Embryonic facial prominence (tissue), 1 donor: Measurements from ENCODE around the gene PEMT.

Experiments used
- DNase-seq: peaks from one replicate; pipeline ENCODE4 v3.0.0-alpha.2; 2016; ENCODE audit errors: extremely low spot score

The PEMT gene

DNA sequence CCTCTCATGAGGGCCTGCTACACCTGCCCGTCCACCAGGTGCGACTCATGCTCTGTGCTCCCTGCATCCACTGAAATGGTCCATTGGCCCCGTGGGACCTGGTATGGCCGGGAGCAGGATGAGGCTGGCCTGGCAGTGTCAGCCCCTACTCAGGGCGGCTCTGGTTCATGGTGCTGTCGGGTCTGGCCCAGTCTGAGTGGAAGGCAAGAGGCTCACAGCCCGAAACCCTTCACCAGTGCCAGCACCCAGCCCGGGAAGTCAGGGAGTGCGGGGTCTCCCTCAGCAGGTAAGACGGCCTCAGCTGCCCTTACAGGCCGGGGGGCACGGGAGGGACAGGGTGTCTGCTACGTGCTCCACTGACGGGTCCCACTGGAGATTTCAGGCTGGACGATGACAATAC, 54.8 kb downstream of the PEMT start:
- DNase-seq = no peak

DNA sequence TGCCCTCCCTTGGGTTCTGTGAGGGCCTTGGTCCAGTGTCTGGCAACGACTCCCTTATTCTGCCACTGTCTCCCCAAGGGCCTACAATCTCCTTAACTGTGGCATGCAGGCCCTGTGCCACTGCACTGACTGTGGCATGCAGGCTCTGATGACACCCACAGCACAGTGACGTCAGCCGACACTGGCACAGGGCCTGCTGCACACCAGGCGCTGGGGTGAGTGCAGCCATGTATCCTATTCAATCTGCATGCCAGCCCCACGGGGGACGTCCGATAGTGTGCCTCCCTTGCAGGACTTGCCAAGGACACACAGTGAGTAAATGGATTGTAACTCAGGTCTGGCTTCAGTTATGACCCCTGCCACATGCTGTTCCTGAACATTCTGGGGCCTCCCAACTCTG, 55.6 kb downstream of the PEMT start:
- no peak for DNase-seq

- DNase-seq = no peak
These were observed 57.5 kb downstream of the PEMT start for GRCh38 chr17:17533901-17534441.

DNA sequence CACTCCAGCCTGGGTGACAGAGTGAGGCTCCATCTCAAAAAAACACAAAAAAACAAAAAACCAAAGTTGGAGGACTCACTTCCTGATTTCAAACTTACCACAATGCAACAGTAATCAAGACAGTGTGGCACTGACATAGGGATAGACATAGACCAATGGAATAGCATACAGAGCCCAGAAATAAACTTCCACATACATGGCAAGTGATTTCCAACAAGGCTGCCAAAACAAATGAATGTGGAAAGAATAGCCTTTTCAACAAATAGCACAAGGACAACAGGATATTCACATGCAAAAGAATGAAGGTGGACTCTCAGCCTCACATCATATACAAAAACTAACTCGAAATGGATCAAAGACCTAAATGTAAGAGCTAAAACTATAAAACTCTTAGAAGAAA, 58.5 kb downstream of the PEMT start:
- DNase-seq = no peak

DNA sequence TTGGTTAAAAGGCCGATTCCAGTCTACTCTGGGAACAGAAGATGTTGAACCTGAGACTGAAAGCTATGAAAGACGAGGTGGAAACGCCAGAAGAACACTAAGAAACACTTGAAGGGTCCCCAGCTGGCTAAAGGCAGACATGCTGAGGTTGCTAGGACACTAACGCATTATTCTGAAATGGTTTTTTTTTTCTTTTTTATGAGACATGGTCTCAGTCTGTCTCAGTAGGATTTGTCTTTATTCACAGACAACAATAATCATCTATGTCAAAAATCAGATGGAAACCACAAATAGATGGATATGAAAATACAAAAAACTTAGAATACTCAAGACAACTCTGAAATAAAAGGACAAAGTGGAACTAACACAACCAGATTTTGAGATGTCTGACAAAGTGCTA, 60.4 kb downstream of the PEMT start:
- DNase-seq = no peak

DNA sequence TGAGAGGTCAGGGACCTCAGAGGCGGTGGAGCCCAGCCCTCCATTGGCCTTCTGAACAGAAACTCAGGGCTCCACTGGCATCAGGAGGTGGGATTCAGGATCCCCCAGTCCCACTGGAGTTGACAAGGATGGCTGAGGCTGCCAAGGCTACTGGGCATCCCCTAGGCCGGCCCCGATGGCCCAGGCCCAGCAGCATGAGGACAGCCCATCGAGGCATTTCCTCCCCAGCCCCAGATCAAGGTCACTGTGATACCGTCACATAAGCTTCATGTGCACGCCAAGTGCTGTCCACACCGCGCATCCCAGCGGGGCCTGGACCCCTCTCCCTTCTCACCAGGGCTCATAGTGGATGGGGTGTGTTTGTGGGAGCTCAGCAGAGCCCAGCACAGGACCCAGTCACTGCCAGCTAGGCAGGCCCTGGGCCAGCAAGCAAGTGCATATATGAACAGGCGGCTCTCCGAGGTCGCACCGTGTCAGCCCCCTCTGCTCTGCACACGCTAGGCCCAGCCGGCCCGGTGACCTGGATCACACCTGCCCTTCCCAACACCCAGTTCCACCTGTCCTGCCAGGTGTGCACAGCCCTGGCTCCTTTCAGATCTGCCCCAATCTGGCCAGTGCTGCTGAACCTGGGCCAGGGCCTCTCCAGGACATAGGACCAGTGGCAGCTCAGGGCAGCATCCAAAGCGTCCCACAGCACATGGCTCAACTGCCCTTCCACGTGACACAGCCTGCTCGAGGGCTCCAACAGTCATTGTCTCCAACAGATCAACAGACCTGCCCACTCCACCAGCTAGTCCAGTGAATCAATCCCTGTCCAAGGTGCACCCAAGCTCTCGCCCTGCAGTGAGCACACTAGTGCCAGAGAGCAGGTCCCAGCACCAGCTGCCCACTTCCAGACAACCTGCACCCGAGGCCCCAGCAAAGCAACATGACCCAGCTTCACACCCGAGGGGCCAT, 62.5 kb downstream of the PEMT start:
- no peak for DNase-seq

DNA sequence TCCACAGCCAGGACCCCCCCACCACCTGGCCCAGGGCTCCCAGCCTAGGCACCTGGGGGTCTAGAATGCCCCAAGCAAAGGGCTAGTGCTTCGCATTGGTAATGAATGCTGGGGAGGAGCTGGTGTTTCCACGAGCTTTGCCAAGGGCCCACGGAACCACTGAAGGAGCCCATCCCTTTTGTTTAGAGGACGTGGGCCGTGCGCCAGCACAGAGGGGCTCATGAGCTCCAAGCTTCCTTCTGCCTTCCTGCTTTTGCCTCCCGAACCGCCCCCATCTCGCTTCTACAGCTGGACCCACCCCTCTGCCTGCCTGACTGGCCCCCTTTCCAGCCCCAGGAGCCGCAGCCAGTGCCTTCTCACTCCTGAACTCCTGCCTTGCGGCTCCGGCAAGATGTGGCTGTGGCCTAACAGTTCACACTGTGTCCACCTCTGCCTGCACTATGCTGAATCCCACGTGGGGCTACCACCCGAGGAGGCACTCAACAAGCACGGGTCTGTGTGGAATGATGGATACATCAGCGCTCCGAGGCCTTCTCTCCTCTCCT, 63.5 kb downstream of the PEMT start:
- DNase-seq = no peak

DNA sequence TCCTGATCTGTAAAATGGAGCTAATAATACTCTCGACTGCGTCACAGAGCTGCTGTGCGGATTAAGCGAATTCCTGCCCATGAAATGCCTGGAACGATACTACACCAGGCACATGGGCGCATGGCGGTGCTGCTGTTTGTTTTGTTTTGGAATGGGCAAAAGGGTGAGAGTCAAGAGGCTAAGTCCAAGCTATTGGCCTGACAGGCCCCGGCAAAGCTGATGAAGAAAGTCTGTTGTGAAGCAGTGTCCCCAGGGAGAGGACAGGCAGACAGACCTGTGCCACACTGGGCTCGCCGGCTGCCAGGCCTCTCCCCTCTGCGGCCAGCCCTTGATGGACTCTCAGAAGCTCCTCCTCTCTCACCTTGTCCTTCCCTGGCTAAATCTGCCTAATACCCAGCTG, 64.0 kb downstream of the PEMT start:
- DNase-seq = no peak

DNA sequence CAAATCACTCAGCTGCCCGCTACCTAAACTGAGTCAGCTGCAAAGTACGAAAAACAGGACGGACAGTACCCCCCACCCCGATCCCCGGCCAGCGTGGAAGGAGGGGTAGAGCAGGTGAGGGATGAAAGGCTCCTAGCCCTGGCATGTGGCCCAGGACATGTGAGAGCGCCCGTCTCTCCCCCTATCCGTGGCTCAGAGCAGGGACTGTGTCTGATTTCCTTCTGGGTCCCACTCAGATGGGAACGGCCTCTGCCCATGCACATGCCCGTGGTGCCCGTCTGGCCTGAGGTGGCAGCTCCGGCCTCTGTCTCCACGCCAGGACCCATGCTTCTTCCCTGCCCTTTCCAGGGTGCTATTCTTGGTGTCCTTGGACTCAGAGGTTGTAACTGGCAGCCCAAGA, 65.1 kb downstream of the PEMT start:
- DNase-seq = no peak

DNA sequence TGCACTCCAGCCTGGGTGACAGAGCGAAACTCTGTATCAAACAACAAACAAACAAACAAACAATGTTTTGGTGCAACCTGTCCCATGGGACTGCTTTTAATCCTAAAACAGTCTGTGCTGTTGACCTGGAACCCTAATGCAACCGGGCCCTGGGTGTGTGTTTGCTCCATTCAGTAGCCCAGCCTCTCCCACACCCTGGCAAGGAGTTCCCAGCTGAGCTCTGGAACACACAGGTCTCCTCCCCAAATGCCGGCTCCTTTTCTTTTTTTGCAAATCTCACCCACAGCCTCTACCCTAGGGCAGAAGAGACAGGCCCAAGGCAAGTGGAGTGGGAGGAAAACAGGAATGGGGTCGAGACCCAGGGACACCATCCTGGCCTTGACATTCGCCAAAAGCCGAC, 65.6 kb downstream of the PEMT start:
- no peak for DNase-seq

GRCh38 chr17:17525311-17525710, 66.2 kb downstream of the PEMT start:
- no peak for DNase-seq

- DNase-seq = no peak
These were observed 67.6 kb downstream of the PEMT start for GRCh38 chr17:17523731-17524490.

DNA sequence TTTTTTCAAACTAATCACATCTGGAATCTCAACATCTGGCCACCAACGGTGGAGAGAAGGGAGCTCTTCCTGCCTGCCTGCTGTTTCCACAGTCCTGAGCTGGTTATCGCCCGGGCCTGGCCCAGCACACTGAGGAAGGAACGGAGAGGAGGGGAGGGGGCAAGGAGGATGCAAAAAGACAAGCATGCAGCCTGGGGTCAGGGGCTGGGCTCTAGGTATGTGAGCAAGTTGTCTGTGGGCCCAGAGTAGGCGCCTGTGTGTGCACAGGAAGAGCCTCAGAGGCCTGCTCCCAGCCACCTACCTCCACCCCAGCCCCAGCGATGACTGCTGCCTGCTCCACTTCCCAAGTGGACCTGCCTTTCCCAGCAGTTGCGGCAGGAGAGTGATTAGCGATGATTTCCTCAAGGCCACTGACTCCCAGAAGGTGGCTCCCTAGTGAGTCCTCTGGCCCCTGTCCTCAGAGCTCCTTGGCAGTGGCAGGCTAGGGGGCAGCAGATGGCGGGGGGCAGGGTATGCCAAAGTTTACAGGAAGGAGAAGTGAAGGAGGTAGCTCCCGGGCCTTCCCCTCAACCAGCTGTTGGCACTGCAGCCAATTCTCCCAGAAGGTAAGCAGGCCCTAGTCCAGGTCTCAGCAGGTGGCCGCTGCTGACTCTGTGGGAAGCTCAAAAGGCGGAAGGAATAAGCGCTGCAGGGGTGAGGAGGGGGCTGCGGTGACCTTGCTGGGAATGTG, 68.3 kb downstream of the PEMT start:
- no peak for DNase-seq

DNA sequence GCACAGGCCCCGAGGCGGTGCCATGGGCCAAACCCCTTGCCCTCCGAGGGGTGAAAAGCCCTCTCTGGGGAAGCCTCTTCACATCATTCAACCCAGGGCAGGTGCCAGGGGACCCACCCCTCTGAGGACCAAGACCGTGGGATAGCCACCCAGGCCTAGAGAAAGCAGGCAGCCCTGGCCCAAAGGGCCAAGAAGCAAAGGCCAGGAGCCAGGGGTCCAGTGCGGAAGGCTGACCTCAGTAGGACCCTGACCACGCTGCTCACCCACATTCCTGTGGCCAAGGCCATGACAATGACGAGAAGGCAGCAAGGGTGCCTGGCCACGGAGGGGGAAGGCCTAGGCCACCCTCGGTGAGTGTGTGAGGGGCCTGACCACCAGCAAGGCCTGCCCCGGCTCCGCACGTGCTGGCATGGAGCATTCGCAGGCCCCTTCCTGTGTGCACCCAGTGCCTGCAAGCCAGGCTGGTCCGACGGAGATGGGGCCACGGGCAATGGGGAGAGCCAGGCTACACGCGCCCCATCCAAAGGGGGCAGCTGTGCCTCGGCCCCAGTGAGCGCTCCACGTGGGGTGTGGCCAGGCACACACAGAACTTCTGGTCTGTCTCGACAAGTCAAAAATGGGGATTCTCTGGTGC, 70.8 kb downstream of the PEMT start:
- no peak for DNase-seq

- no peak for DNase-seq
These were observed 71.6 kb downstream of the PEMT start for GRCh38 chr17:17519886-17520285.

- DNase-seq = no peak
These were observed 72.6 kb downstream of the PEMT start for GRCh38 chr17:17518951-17519350.

GRCh38 chr17:17518014-17518413, 73.5 kb downstream of the PEMT start:
- no peak for DNase-seq

GRCh38 chr17:17516941-17517720, 74.4 kb downstream of the PEMT start:
- DNase-seq = no peak

- DNase-seq = no peak
These were observed 75.3 kb downstream of the PEMT start for GRCh38 chr17:17515934-17516930.
